PC-9 (cell line): Measurements from ENCODE around the gene ZNF160.

Experiments used
- EZH2 ChIP-seq: fragments of 200-600 bp; sonication (generic); IDR thresholded peaks from 2 replicates; pipeline ENCODE4 v1.8.0; 2017; ENCODE audit warnings: antibody characterized with exemption, low read depth
- TF ChIP-seq, protein P1 (sequence below): fragments of 200-600 bp; sonication (generic); conservative IDR thresholded peaks from 2 replicates; pipeline ENCODE4 v1.6.1; 2017; ENCODE audit warnings: mixed run types, antibody characterized with exemption, mild to moderate bottlenecking, moderate library complexity

- TF ChIP-seq, protein P1, sequence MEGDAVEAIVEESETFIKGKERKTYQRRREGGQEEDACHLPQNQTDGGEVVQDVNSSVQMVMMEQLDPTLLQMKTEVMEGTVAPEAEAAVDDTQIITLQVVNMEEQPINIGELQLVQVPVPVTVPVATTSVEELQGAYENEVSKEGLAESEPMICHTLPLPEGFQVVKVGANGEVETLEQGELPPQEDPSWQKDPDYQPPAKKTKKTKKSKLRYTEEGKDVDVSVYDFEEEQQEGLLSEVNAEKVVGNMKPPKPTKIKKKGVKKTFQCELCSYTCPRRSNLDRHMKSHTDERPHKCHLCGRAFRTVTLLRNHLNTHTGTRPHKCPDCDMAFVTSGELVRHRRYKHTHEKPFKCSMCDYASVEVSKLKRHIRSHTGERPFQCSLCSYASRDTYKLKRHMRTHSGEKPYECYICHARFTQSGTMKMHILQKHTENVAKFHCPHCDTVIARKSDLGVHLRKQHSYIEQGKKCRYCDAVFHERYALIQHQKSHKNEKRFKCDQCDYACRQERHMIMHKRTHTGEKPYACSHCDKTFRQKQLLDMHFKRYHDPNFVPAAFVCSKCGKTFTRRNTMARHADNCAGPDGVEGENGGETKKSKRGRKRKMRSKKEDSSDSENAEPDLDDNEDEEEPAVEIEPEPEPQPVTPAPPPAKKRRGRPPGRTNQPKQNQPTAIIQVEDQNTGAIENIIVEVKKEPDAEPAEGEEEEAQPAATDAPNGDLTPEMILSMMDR = no peak
- no peak for TF ChIP-seq EZH2
These were observed 68.1 kb downstream of the ZNF160 start for GRCh38 chr19:53034948-53035675.
